ENCODE data around the gene AKAP1. TPM values are rescaled to one million over a fixed set of nuclear protein-coding genes. Genes with fewer than 3 reads are reported as not detected.

The AKAP1 gene
- total RNA-seq, 1 donor from 2014 or later, result 15.4 TPM

DNA sequence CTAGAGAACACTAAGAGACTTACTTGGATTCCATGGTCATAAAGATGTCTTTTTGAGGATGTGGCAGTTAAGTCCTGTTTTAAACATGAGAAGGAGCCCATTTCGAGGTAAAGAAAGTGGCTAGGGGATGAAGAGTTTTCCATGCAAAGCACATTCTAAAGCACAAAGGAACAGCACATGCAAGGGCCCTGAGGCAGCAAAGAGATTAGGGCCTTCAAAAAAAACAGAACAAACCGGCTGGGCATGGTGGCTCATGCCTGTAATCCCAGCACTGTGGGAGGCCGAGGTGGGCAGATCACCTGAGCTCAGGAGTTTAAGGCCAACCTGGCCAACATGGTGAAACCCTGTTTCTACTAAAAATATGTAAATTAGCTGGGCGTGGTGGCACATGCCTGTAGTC lies 79.8 kb downstream of the AKAP1 start:
- no peak for DNase-seq (ENCODE audit: low spot score)

DNA sequence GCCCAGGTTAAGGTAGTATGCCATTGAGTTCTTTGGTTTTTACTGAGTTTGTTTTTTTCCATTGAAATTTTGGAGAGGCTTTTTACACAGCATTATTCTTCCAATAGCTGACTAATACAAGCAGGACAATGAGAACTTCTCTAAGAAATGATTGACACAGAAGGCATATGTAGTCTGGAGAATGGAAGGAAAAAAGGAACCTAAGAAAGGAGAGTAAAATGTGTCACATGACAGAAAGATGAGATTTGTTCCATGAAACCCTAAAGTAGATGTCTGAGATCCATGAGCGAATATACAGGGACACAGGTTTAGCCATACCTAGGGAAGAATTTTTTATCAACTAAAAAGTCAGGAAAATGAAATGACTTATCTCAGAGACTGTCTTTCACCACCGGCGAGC lies 80.7 kb downstream of the AKAP1 start:
- DNase-seq (ENCODE audit: low spot score), result no peak

DNA sequence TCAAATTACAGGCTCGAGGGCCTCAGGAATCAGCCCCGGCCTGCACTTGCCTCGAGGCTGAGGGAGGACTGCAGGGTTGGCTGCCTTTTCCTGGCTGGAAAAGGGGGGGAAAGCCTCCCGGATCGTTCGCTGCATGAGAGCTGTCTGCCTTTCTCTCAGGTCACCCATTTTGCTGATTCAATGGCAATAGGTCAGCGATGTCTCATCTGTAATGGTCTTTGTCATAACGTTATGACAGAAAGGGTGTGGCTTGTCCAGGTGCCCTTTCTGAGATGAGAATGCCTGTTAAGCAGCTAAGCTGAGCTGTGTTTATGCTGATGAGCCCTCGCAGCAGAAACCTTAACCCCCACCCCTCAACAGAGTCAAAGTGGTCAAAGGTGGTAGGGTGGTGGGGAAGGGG lies 81.8 kb downstream of the AKAP1 start:
- no peak for DNase-seq (ENCODE audit: low spot score)

DNA sequence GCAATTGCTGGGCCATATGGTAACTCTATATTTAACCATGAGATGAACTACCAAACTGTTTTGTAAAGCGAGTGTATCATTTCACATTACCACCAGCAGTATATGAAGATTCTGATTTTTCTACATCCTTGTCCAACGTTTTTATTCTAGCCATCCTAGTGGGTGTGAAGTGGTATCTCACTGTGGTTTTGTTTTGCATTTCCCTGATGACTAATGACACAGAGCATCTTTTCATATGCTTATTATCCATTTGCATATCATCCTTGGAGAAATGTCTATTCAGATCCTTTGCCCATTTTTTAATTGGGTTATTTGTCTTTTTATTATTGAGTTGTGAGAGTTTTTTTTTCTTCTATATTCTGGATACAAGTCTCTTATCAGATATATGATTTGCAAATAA lies 83.6 kb downstream of the AKAP1 start:
- no peak for DNase-seq (ENCODE audit: low spot score)

DNA sequence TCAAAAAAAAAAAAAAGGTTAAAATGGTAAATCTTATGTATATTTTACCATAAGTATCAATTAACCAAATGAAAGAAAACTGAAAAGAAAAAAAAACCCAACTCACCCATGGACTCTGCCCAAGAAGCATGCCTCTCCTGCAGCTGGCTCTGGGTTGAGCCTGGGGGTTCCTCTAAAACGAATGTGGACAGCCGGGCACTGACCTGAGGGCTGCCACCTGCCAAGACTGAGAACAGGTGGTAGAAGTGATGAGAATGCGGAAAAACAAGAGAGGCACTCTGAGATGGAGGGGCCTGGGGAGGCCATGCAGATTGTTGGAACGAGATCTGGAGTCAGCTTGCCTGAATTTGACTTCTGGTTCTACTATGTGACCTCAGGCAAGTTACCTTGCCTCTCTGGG lies 85.8 kb downstream of the AKAP1 start:
- DNase-seq (ENCODE audit: low spot score), result no peak

Other genes with a start within 250 kb of the AKAP1 start
- 24.8 TPM for gene TRIM25, start 171.2 kb upstream of the AKAP1 start, total RNA-seq (ENCODE audit: insufficient read depth, low replicate concordance)
- 7.5 TPM for gene COIL, start 124.2 kb upstream of the AKAP1 start, total RNA-seq (ENCODE audit: insufficient read depth, low replicate concordance)
- 10.6 TPM for gene SCPEP1, start 107.1 kb upstream of the AKAP1 start, total RNA-seq (ENCODE audit: insufficient read depth, low replicate concordance)
- 62.6 TPM for gene MSI2, start 171.3 kb downstream of the AKAP1 start, total RNA-seq (ENCODE audit: insufficient read depth, low replicate concordance)